Lung (tissue), 12 donors: ENCODE data around the gene PLEKHH1. TPM values are rescaled to one million over a fixed set of nuclear protein-coding genes. Genes with fewer than 3 reads are reported as not detected.

ENCODE experiments used
- ATAC-seq: fragments of 200-7000 bp; cut with Tn5 transposase; one replicate; pipeline ENCODE4 v1.9.1; 2020; ENCODE audit warnings: moderate number of reproducible peaks; ENCODE audit not compliant: insufficient read depth, low FRiP score
- DNase-seq, 3 donors: peaks; one replicate each; pipeline ENCODE4 v3.0.0-alpha.2; 2013 to 2017
- H3K27ac ChIP-seq, 2 donors: one replicate each; pipeline ENCODE4 v1.5.1; 2013; ENCODE audit warnings: mild to moderate bottlenecking in 2 of 2, moderate library complexity in 2 of 2, control low read depth in 1 of 2, inconsistent platforms in 1 of 2, low read depth in 1 of 2, low read length in 1 of 2
- H3K27me3 ChIP-seq, 3 donors: one replicate each; pipeline ENCODE4 v1.5.1; 2013; ENCODE audit warnings: low read length in 2 of 3; ENCODE audit not compliant: control insufficient read depth in 3 of 3, insufficient read depth in 3 of 3
- H3K36me3 ChIP-seq, 4 donors: one replicate each; pipeline ENCODE4 v1.5.1; 2013; ENCODE audit warnings: low read length in 4 of 4, mild to moderate bottlenecking in 1 of 4, moderate library complexity in 1 of 4; ENCODE audit not compliant: control insufficient read depth in 4 of 4, insufficient read depth in 4 of 4
- H3K4me1 ChIP-seq, 5 donors: one replicate each; pipeline ENCODE4 v1.5.1; 2013; ENCODE audit warnings: low read length in 5 of 5, mild to moderate bottlenecking in 2 of 5, moderate library complexity in 1 of 5; ENCODE audit not compliant: control insufficient read depth in 5 of 5, insufficient read depth in 5 of 5
- H3K4me3 ChIP-seq: one replicate; pipeline ENCODE4 v1.5.1; 2013; ENCODE audit warnings: mild to moderate bottlenecking, control low read depth, moderate library complexity
- H3K9ac ChIP-seq, 2 donors: one replicate each; pipeline ENCODE4 v1.5.1; 2013; ENCODE audit warnings: low read length in 2 of 2, control low read depth in 1 of 2; ENCODE audit not compliant: insufficient read depth in 1 of 2
- H3K9me3 ChIP-seq, 4 donors: one replicate each; pipeline ENCODE4 v1.5.1; 2013; ENCODE audit warnings: low read length in 3 of 4, mild to moderate bottlenecking in 1 of 4, moderate library complexity in 1 of 4; ENCODE audit not compliant: control insufficient read depth in 4 of 4, insufficient read depth in 3 of 4
- WGBS, 2 donors: extraction: QIAGEN DNeasy Blood & Tissue Kit; methylation state at CpG; one replicate each; pipeline ENCODE4 v1.1.7; 2013; 5-methylcytosine and 5-hydroxymethylcytosine counted together
- polyA plus RNA-seq, 2 donors: library from polyadenylated mRNA; stranded (reverse); fragments of 200-250 nt; gene quantifications; one replicate each; pipeline ENCODE4 v1.2.1, GENCODE V29; 2013
- total RNA-seq, 2 donors: library from RNA; depleted of rRNA in 1 of 2; stranded (reverse); fragments of >200 nt in 1 of 2; gene quantifications; one replicate each; pipeline ENCODE4 v1.2.1, GENCODE V29; 2014 to 2021
- TF ChIP-seq, protein P1 (sequence below): IDR thresholded peaks from 2 replicates; pipeline ENCODE4 v1.5.1; 2012; ENCODE audit warnings: mild to moderate bottlenecking; ENCODE audit errors: control extremely low read depth, extremely low read depth
- donor health status: control.
- donor health status: control.
- donor health status: Bipolar disorder and iron deficiency.
- donor health status: healthy.
- donor health status: DM: yes; HTN: yes; CAD: no.

PLEKHH1 gene
- total and polyA plus RNA-seq, 4 donors = 0.80 to 9.3 (median 2.9) TPM

DNA sequence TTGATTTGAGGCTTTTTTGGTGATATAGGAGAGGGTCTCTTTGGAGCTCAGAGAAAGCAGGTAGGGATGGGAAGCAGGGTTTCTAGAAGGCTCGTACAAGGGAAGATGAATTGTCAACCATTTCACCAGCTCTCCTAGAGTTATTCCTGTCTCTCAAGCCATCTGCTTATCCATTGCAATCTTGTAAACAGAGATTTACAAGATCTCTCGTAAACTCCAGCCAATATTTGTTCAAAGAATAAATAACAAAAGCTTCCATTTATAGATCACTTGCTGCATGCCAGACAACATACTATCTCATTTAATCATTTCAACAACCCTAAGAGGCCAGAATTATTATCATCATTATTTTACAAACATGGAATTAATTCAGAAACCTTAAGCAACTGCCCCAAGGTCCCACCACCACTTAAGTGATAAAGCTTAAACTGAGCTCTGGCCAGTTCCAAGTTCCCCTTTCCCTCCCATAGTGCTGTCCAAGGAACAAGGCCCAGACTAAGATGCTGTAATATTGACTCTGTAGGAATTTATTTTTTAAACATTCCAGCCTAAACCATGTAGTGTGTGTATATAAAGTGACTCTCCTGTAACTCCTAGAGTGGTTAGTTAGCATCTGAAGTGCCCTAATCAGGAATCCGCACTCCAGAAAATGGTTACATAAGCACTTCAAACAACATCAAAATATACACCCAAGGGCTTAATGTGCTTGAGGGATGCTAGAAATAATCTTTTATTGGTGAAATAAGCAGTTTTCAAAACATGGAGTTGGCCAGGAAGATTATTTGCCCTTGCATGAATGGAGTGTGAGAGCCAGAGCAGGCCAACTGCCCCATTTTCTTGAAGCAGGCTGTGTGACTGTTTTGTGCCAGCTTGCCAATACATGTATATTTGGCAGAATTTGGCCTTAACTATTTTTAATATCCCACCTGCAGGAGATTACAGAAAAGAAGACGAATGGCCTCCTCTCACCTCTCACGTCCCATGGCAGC lies 2.8 kb upstream of the PLEKHH1 start:
- H3K9ac ChIP-seq = peak overlapping the region in 1 of 2 donors; percentile 3
- no peaks in the 10 kb centered on the region for H3K9me3 ChIP-seq
- H3K4me1 ChIP-seq = peaks cover 0 to 15% (median 0%) of the 10 kb centered on the region in 5 donors
- ATAC-seq (no peak), DNase-seq (peak in 1 of 3 donors; percentile 69)
- no peak overlapping the region for H3K4me3 ChIP-seq
- H3K27me3 ChIP-seq = peaks cover 0 to 9% (median 5%) of the 10 kb centered on the region in 3 donors
- TF ChIP-seq, protein P1, sequence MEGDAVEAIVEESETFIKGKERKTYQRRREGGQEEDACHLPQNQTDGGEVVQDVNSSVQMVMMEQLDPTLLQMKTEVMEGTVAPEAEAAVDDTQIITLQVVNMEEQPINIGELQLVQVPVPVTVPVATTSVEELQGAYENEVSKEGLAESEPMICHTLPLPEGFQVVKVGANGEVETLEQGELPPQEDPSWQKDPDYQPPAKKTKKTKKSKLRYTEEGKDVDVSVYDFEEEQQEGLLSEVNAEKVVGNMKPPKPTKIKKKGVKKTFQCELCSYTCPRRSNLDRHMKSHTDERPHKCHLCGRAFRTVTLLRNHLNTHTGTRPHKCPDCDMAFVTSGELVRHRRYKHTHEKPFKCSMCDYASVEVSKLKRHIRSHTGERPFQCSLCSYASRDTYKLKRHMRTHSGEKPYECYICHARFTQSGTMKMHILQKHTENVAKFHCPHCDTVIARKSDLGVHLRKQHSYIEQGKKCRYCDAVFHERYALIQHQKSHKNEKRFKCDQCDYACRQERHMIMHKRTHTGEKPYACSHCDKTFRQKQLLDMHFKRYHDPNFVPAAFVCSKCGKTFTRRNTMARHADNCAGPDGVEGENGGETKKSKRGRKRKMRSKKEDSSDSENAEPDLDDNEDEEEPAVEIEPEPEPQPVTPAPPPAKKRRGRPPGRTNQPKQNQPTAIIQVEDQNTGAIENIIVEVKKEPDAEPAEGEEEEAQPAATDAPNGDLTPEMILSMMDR = no peak
- no peaks in the 10 kb centered on the region for H3K36me3 ChIP-seq
- WGBS, 2 donors = 60 to 88% methylated on average over 5 of the region's 5 CpGs
- H3K27ac ChIP-seq = no peak overlapping the region

DNA sequence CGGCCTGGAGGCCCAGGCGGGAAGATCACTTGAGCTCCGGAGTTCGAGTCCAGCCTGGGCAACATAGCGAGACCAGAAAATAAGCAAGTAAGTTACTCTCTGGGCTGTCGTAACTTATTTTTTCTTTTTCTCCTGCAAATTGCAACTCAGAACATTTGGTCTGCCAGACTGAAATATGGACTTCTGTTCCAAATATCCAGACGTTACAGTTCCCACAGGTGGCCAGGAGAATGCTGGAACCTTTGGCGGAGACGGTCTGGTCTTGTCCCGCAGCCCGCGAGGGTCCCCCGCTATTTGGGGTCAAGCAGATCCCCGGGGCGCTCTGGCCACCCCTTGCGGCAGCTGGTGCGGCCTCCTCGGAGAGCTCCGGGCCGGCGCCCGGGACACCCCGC lies 488 bp upstream of the PLEKHH1 start:
- 20% methylated on average over 22 to 23 of the region's 23 CpGs for WGBS, 2 donors

DNA sequence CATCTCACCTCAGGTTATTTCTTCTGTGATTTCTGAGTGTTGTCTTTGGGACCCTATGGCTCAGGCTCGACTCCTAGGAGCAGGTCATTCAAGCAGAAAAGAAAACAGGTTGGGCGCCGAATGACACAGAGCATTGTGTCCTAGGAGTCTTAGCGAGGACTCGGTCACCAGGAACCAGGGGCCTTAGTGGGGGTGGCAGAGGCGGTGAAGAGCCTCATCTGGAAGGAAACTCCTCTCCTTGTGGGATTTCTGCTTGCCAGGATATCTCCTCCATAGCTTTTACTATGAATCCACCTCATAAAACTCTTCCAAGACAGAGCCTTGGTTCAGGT lies 630 bp downstream of the PLEKHH1 start:
- H3K4me3 ChIP-seq = no peak overlapping the region
- H3K9me3 ChIP-seq = no peaks in the 10 kb centered on the region
- WGBS, 2 donors = 42 to 48% methylated on average over 6 of the region's 6 CpGs
- ATAC-seq = no peak
- DNase-seq = no peak
- H3K27ac ChIP-seq = no peak overlapping the region
- H3K4me1 ChIP-seq = peaks cover 0 to 6% (median 0%) of the 10 kb centered on the region in 5 donors
- TF ChIP-seq, protein P1 = no peak
- H3K9ac ChIP-seq = peak overlapping the region in 1 of 2 donors; percentile 49
- H3K36me3 ChIP-seq = no peaks in the 10 kb centered on the region
- peaks cover 0 to 9% (median 7%) of the 10 kb centered on the region in 3 donors for H3K27me3 ChIP-seq

More for the DNA sequence above, 488 bp upstream of the PLEKHH1 start:
- H3K27me3 ChIP-seq = peaks cover 0 to 9% (median 5%) of the 10 kb centered on the region in 3 donors
- TF ChIP-seq, protein P1 = no peak
- DNase-seq = no peak
- H3K4me3 ChIP-seq = peak overlapping the region; percentile 66
- no peaks in the 10 kb centered on the region for H3K9me3 ChIP-seq
- H3K4me1 ChIP-seq = peaks cover 0 to 13% (median 0%) of the 10 kb centered on the region in 5 donors
- H3K9ac ChIP-seq = peak overlapping the region in 1 of 2 donors; percentile 32
- no peaks in the 10 kb centered on the region for H3K36me3 ChIP-seq
- ATAC-seq = no peak
- peak overlapping the region in 1 of 2 donors; percentile 85 for H3K27ac ChIP-seq
